ENCODE results near the gene JAG2.

JAG2 gene

DNA sequence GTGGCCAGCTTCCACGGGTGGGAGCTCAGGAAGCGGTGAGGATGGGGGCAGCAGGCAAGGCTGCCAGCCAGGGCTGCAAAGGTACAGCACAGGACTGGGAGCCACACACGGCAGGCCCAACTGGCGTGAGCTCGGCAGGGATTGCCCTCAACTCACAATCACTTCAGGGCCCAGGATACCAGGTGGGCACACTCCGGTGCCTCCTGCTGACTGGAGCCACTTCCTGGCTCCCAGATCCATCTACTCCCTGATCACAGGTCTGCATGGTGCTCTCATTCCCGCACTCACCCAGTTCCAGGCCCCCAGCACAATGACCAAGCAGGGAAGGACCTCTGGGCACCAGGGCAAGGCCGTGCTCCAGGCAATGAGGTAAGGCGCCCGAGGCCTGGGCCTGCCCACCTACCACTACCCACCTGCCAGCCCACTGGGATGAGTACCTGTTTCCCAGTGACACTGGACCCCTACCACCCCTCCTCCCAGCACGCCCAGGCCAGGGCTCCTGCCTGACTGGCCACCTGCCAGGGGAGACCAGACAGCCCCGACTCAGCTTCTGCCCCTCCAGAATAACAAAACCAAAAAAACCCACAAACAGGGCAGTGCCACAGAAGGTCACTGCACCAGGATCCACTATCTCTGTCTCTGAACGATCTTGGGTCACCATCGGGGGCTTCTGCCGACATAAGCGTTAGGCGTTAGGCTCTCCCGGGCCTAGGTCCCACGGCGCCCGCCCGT lies 1.8 kb downstream of the JAG2 start:
- DNase-seq (ENCODE audit: low read depth in 1 of 2, low spot score in 1 of 2) = no peak

DNA sequence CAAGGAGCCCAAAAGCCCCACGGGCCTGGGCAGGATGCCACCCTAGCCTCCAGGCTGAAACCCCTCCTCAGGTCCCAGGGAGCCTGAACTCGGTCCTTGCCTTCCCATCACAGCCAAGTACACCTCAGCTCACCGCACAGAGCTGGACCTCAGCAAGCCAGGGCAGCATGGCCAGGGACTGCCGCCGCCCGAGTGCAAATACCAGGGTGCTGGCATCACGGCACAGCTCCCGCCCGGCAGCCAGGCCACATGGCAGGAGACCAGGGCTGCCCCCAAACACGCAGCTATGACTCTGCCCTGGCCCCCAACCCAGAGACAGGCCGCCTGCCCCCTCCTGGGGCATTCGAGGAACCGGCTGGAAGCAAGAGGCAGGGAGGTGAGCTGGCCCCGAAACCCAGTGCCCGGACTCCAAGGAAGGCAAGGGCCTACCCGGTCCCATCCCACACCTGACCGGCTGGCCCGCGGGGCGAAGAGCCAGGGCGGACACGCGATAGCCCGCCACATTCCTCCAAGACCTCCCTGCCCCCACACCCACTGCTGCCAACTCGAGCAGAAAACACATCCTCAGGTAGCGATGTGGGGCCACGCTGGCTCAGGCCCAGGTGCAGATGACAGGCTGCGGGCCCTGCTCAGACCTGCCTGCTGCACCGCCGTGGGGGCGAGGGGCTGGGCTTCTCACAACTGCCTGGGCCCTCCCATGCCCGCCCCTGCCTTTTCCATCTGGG lies 2.7 kb downstream of the JAG2 start:
- DNase-seq (ENCODE audit: low read depth in 1 of 2, low spot score in 1 of 2) = no peak

DNA sequence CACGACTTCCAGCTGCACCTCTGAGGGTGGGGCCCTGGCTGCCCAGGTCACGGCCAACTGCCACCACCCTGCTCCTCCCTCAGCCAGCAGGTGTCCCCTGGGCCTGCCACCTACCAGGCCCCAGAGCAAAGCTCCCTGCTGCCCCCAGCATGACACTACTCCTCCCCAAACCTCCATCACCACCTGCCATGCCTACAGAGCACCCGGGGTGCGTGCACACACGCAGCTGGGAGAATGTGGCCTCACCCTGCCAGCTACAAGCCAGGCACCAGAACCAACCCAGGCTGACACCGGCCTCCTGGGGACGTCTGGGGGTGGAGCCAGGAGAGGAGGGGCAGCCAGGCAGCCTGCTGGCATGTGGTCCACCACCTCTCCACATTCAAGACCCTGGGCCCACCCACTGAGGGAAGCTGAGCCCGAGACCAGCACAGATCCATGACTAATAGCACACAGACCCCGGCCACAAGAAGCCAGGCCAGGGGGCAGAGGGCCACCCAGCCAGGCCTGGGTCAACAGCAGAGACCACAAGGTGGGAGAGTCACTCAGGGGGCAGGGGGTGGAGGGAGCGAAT lies 3.4 kb downstream of the JAG2 start:
- no peak for DNase-seq (ENCODE audit: low read depth in 1 of 2, low spot score in 1 of 2)

DNA sequence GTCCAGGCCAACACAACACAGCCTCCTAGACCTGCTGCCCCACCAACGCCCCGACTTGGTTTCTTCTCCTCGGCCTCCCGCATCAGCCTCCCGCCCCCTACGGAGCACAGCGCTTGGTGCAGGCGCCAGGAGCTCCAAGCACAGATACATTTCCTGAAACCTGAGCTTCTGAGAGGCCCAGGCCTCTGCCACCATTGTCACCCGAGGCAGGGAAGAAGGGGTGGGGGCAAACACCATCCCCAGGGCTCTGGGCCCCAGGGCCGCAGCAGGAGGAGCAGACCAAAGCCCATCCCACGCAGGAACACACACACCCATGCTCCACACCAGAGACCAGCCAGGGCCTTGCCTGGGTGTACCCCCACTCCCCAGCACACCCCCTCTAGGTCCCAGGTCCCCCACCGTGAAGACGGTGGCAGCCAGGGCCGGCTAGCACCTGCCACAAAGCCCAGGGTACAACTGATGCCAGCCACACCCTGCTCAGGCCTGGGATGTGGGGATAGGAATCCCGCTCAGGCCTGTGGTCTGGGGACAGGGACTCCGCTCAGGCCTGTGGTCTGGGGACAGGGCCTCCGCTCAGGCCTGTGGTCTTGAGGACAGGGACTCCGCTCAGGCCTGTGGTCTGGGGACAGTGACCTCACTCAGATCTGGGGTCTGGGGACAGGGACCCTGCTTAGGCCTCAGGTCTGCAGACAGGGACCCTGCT lies 5.4 kb downstream of the JAG2 start:
- no peak for DNase-seq (ENCODE audit: low read depth in 1 of 2, low spot score in 1 of 2)

DNA sequence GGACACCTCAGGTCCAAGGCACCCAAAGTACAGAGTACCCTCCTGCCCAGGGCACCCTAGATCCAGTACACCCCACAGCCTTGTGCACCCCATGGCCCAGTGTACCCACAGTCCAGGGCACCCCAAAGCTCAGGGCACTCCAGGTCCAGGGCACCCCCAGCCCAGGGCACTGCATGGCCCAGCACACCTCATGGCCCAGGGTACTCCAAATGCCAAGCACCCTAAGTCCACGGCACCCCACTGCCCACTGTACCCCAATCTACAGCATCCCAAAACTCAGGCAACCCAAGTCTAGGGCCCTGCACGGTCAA lies 6.0 kb downstream of the JAG2 start:
- no peak for DNase-seq (ENCODE audit: low read depth in 1 of 2, low spot score in 1 of 2)

DNA sequence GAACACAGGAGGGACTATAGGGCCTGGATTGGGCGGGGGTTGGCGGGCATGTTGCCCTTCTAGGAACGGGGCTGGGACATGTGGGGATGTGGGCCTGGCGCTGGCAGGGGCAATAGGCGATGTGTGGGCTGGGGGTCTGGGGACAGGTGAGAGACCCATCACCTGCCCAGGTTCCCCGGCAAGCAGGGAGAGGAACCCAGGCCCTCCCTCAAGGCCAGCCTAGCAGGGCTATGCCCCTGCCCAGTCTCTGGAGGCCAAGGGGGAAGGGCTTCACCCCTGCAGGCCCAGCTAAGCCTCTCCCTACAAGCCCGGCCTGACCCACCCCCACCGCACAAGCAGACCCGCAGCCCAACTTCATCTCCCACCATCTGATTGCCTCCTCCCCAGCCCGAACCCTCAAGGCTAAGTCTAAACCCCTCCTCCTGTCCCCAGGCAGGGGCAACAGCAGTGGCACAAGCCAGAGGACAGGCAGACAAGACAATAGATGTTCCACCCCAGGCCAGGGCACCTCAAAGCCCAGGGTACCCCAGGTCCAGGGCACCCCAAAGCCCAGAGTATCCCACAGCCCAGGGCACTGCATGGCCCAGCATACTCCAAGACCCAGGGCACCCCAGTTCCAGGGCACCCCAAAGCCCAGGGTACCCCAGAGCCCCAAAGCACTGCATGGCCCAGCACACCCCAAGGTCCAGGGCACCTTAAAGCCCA lies 6.5 kb downstream of the JAG2 start:
- no peak for DNase-seq (ENCODE audit: low read depth in 1 of 2, low spot score in 1 of 2)

DNA sequence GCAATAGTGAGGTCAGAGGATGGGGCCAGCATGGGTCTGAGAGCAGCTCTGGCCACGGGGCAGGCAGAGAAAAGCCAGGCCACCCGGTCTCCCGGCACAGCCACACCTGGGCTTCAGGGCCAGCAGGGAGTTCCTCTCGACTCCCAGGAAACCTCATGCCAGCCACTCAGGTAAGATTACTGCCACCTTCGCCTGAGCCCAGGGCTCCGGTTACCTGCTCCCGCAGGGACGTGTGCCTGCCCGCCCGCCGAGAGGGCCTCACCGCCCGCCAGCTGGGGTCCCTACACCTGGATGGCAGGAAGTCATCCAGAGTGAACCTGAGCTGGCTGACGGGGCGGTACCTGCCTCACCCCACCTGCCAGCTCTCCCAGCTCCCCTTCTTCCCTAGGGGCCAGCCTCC lies 7.3 kb downstream of the JAG2 start:
- no peak for DNase-seq (ENCODE audit: low read depth in 1 of 2, low spot score in 1 of 2)

DNA sequence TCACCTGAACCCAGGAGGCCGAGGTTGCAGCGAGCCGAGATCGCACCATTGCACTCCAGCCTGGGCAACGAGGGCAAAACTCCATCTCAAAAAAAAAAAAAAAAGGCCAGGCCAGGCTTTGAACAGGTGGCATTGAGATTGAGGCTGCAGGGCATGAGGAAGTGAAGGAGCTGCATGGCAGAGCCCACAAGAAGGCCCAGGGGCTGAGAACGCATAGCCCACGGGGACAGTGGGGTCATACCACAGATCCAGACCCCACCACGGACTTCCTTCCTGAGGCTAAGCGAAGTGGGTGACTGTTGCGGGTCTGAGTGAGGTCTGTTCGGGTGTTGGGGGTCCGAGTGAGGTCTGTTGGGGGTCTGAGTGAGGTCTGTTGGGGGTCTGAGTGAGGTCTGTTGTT lies 7.8 kb downstream of the JAG2 start:
- no peak for DNase-seq (ENCODE audit: low read depth in 1 of 2, low spot score in 1 of 2)

DNA sequence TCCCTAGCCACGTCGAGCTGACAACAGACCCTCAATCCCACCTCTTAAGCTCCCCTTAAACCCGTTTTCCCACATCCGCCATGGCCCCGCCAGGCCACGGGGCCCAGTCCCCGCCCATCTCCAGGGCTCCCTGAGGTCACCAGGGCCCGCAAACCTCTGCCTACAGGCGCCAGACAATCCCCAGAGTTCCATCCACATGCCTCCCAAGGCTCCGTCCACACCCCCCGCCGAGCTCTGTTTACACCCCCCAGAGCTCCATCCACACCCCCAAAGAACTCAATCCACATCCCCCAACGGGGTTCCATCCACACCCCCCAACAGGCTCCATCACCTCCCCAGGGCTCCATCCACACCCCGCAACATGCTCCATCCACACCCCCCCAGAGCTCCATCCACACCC lies 9.2 kb downstream of the JAG2 start:
- DNase-seq (ENCODE audit: low read depth in 1 of 2, low spot score in 1 of 2) = no peak

DNA sequence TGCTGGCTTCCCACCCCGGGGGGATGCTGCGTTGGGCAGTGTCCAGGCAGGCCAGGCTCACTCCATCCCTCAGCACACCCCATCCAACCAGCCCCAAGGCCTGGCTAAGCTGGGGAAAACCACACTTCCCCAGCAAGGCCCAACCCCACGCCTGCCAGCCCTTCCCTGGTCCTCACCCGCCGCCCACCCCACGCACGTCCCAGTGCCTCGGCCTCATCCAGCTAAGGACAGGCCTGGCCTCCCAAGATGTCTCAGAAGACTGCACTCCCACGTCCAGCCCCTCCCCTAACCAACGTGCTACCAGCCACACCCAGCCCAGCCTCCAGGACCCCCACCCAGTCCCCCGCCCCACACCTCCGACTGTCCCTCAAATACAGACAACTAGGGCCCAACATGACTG lies 9.8 kb downstream of the JAG2 start:
- no peak for DNase-seq (ENCODE audit: low read depth in 1 of 2, low spot score in 1 of 2)

DNA sequence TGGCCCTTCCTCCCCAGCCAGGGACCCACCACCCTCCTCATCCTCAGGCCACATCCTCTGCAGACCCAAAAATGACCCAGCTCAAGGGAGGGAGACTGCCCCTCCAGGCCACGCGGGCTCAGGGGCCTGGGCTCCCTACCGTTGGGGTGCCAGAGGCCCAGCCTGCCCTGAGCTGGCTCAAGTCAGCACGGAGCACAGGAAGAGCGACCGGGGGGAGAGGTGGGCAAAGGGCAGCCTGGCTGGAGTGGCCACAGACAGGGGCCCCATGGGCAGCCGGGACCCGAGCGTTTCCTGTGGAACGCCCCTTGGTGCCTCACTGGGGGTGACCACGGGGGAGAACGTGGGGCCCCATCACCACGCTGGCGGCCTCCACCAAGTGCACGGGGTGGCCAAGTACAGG lies 10.7 kb downstream of the JAG2 start:
- no peak for DNase-seq (ENCODE audit: low read depth in 1 of 2, low spot score in 1 of 2)

DNA sequence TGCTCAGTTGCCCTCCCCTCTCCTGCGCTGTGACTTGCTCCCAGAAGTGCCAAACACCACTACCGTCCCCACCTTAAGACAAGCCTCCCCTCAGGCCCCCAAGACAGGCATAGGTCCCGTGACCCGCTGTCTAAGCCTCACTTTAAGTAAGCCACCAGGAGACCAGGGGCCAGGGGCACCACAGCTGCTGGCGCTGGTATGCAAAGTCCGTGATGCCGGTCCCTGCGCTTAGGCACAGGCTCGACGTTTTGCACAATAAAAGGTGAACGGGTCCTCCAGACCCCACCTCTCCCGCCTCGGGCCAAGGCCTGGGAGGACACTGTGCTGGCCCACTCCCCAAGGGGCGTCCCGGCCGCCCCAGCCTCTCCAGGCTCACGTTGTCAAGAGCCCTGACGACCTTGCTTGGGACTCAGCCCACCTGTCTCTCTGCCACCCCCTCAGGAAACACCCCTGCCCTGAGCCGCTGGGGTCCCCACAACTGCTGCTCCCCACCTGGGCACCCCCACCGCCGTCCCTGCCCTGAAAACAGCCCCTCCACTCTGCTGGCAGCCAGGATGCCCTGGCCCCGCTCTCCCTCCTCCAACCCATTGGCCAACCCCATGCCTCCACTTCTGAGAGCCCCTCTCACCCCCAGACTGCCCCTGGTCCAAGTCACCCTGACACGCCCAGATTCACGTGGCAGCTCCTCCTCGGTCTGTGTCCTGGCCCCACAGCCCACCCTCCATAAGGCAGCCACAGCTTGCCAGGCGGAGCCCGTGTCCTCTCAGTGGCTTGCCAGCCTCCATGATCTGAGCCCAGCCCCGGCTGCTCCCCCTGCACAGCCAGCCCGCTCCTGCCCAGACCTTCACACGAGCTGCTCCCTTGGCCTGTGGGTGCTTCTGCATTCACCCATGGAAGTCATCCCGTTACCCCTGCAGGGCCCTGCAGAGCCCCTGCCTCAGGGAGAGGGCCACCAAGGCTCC lies 11.9 kb downstream of the JAG2 start:
- no peak for DNase-seq (ENCODE audit: low read depth in 1 of 2, low spot score in 1 of 2)

DNA sequence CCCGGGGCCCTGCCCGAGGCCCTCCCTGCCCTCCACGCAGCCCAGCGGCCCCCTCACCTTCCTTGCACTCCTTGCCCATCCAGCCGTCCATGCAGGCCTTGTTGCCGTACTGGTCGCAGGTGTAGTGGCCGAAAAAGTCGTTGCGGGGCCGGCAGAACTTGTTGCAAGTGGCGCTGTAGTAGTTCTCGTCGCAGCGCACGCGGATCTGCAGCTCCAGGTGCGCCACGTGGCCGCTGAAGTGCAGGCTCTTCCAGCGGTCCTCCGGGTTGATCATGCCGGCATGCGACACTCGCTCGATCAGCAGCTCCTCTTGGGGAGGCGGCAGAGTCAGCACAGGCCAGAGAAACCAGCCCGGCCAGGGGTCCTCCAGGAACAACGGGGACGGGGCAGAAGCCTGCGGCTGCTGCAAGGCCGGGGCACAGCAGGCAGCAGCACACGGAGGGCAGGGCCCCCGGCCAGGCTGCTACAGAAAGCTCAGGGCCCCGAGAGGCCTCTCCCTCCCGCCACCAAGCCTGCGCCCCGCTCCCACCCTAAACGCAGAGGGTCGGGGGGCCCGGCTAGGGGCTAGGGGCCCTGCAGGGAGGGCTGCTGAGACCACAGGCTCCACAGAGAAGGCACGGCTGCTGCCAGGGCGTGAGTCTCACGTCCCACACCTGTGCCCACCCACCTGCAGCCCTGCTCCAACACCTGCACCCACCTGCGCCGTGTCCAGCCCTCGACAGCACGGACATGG lies 12.7 kb downstream of the JAG2 start:
- DNase-seq (ENCODE audit: low read depth in 1 of 2, low spot score in 1 of 2) = no peak

DNA sequence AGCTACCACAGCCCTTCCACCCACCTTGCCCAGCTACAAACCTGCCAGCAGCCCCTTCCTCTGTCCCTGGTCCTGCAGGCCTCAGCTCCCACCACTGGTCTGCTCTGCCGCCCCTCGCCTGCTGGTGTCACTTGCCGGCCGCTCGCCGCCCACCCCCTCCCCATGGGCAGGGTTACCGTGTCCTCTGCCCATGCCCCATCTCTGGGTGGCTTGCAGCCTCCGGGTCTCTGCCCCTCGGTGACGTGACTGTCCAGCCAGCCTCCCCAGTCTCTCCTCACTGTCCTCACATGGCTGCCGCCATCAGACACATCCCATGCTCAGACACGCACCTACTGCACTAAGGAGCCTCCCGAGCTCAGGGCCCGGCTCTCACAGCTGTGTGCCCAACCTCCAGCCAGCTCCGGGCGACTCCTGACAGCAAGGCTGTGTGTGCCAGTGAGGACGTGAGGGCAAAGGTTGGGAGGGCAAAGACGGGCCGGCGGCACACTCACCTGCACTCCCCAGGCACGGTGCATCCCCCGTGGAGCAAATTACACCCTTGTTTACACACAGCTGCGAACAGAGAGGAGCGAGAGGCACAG lies 13.4 kb downstream of the JAG2 start:
- DNase-seq (ENCODE audit: low read depth in 1 of 2, low spot score in 1 of 2) = no peak

DNA sequence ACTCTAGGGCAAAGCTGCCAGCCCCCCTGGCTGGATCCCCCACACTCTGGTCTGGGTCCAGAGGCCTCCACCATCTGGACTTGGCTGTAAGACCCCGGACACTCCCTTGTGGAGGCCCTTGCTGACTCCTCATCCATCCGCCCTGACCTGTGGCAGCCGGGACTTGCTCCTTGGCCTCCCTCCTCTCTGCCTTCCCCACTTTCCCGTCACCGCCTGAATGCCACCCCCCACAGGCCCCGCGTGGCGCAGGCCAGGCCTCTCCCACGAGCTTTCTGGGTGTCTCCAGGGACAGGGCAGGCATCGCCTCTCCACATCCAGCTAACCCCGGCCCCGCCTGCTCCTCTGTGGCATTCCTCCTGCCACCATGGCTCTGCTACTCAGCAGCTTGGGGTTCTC lies 14.1 kb downstream of the JAG2 start:
- no peak for DNase-seq (ENCODE audit: low read depth in 1 of 2, low spot score in 1 of 2)

DNA sequence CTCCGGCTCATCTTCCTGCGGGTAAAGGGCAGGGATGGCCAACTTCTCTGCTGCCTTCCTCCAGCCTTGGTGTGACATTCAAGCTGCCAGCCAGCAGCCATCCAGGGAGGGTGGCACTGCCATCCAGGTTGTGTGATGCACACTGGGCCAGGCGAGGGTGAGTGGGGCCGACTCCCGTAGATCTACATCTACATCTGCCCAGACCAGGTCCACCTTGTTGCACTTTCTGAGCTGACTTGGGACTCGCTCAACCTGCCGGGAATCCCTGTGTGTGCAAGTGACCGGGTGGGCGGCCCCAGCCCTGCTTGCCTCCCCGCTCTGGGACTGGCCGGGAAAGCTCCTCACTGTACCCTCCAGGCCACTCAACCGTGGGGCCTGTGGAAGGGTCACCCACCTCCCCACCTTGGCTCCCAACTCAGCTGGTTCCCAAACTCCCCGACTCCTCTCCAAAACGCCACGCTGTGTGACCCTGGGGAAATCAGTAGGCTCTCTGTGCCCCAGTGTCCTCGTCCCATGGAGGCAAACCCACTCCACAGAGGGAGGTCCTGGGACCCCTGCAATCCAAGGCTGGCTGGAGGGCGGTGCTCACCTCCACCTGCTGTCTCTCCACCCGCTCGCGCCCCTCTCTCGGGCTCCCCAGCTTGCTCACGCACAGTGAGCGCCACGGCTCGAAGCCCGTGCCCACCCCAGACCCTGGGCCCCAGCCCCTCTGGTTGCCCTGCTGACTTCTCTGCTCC lies 14.7 kb downstream of the JAG2 start:
- no peak for DNase-seq (ENCODE audit: low read depth in 1 of 2, low spot score in 1 of 2)

DNA sequence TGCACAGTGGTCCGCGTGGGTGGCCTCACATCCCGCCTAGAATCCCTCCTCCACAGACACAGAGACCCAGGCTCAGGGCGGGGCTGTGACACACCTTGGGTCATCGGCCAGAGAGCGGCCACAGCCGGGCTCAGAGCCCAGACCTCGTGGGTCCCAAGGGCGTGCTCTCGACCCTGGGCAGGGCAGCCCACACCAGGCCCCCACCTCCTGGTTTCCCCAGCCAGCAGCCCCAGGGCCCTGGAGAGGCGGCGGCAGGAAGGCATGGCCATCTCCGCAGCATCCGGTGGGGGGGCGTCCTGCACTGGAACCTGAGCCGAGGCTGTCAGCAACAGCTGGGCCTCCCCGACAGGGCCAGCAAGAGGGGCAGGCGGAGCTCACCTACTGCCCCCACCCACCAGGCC lies 15.2 kb downstream of the JAG2 start:
- no peak for DNase-seq (ENCODE audit: low read depth in 1 of 2, low spot score in 1 of 2)

DNA sequence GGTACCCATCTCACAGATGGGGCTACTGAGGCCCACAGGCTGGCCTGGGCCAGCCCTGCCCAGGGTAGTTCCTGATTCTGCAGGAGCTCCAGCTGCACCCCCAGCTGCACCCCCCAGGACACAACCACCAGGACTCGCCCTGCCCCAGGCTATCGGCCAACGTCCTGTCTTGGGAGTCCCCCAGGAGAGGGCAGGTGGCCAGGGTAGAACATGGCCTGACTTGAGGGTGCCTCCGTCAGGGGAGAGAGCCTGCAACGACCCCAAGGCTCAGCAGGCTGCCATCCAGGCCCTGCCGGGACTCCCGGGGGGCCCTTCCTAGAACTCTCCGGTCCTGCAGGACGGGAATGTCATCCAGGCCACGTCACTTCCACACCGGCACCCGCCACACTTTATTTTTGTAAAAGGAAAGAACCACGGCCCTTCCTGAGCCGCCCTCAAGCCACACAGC lies 15.8 kb downstream of the JAG2 start:
- no peak for DNase-seq (ENCODE audit: low read depth in 1 of 2, low spot score in 1 of 2)

Measured in stimulated activated CD4-positive, alpha-beta T cell treated with anti-CD3 and anti-CD28 coated beads, Interleukin-15, amount 100 ng/mL, for 1 hour (primary cell).